Measurements from ENCODE around the gene TPPP3.

- TF ChIP-seq POLR2A (IDR thresholded peaks at IDR 0.05) (no peak), CTCF (IDR thresholded peaks at IDR 0.05) (no peak), EP300 (IDR thresholded peaks at IDR 0.05) (no peak)
Observed at GRCh38 chr16:67407788-67408452, 14.6 kb upstream of the TPPP3 start.

Measured in suprapubic skin (tissue), 3 donors.